ENCODE data around the gene GOLGA6L9.
"Not testable (repeated sequence)": the region's sequence is repeated elsewhere in the genome, so short reads cannot be mapped to it uniquely, and the experiment has no call there.

DNA sequence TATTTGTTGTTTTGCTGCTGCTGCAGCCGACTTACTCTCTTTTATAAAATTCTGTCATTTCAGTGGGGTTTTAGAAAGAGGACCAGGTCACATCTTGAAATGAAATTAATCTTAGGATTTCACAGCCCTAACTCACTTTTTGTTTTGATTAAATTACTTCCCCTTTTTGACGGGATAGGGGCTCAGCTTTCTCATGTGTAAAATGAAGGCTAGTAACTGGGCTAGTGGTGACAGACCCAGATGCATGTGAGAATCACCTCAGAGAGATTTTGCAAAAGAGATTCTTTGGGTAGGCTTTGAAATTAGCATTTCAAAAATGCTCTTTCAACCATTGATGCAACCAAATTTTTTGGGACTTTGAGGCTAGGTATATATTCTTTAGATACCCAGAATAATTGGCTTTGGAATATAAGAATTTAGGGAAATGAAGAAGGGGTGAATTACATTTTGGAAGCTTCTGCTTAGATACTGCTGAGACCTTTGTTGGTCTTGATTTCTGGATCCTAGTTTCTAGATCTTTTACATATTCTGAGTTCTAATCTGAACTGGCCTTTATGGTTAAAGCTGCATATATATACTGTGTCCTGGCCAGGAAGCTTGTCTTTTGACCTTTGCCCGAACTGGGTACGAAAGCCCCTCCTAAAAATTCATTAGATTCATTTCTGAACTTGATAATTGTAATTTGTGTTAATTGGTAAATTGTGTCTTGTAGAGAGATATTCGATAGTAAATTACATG is 30.1 kb upstream of the GOLGA6L9 start:
- TF ChIP-seq POLR2A (IDR thresholded peaks at IDR 0.05; ENCODE audit: low read depth, low read length); POLR2AphosphoS5 (IDR thresholded peaks at IDR 0.05; ENCODE audit: low read depth, low read length); TAF1 (IDR thresholded peaks at IDR 0.05; ENCODE audit: low read depth, low read length); PAX5 (IDR thresholded peaks at IDR 0.05; ENCODE audit: insufficient read depth, low read length, severe bottlenecking): not testable (repeated sequence)

Data from GM12891 (cell line).